Testis (tissue), 3 donors: ENCODE measurements around the gene KDM7A. TPM values are rescaled to one million over a fixed set of nuclear protein-coding genes. Genes with fewer than 3 reads are reported as not detected.
"Not testable (repeated sequence)": the region's sequence is repeated elsewhere in the genome, so short reads cannot be mapped to it uniquely, and the experiment has no call there.

Experiments used
- DNase-seq: peaks from one replicate; pipeline ENCODE4 v3.0.0-alpha.2; 2019
- H3K27ac ChIP-seq, 2 donors: fragments of 200-600 bp; sonication (generic); one replicate each; pipeline ENCODE4 v1.5.1; 2019
- H3K27me3 ChIP-seq: fragments of 200-600 bp; sonication (generic); one replicate; pipeline ENCODE4 v1.5.1; 2019
- H3K36me3 ChIP-seq: fragments of 200-600 bp; sonication (generic); one replicate; pipeline ENCODE4 v1.5.1; 2017; ENCODE audit warnings: low read depth; ENCODE audit errors: missing control alignments
- H3K4me1 ChIP-seq: fragments of 200-600 bp; sonication (generic); one replicate; pipeline ENCODE4 v1.5.1; 2019
- H3K4me3 ChIP-seq, 2 donors: fragments of 200-600 bp; sonication (generic); one replicate each; pipeline ENCODE4 v1.5.1; 2017 to 2019
- H3K9me3 ChIP-seq: fragments of 200-600 bp; sonication (generic); one replicate; pipeline ENCODE4 v1.5.1; 2017
- CTCF ChIP-seq, 3 experiments: fragments of 450-650 bp in 2 of 3; fragments of 200-600 bp in 1 of 3; sonication (generic) in 1 of 3; IDR thresholded peaks; one replicate each; pipeline ENCODE4 v1.5.1; 2016 to 2019; ENCODE audit warnings: antibody characterized with exemption in 3 of 3, mild to moderate bottlenecking in 2 of 3, moderate library complexity in 1 of 3
- POLR2A ChIP-seq: fragments of 450-650 bp; IDR thresholded peaks from one replicate; pipeline ENCODE4 v1.6.1; 2017; ENCODE audit warnings: antibody characterized with exemption, mild to moderate bottlenecking, moderate library complexity
- WGBS, 2 donors: methylation state at CpG; one replicate each; pipeline ENCODE4 v1.1.5; 2018; 5-methylcytosine and 5-hydroxymethylcytosine counted together
- intact Hi-C: fragments of 100-400 bp; cut with DNase I; formaldehyde crosslinking; loops from one replicate; pipeline ENCODE4 v1.15.1; 2023; ENCODE audit warnings: low total_unique reads
- polyA plus RNA-seq: library from polyadenylated mRNA; stranded (reverse); fragments of 350-450 nt; fragmentation: Illumina TruSeq; extraction: RNeasy Lipid Tissue Mini Kit (QIAGEN cat#74804); gene quantifications from one replicate; pipeline ENCODE4 v1.2.3, GENCODE V29; 2014; ENCODE audit warnings: low read depth, low replicate concordance; ENCODE audit not compliant: insufficient read depth
- total RNA-seq, 2 donors: library from RNA; depleted of rRNA; stranded (reverse); fragments of >200 nt; gene quantifications; one replicate each; pipeline ENCODE4 v1.2.3, GENCODE V29; 2016

The KDM7A gene
- total and polyA plus RNA-seq, 3 donors from 2014 or later = 24.1 to 33.6 (median 24.7) TPM

- Histone ChIP-seq H3K27ac (no peak overlapping the region), H3K27me3 (no peaks in the 10 kb centered on the region), H3K4me1 (peaks cover 3% of the 10 kb centered on the region), H3K4me3 (no peak overlapping the region), H3K36me3 (no peaks in the 10 kb centered on the region), H3K9me3 (no peaks in the 10 kb centered on the region)
- intact Hi-C loops = no loop called here
- DNase-seq = no peak
- TF ChIP-seq CTCF (IDR thresholded peaks at IDR 0.05) (no peak), POLR2A (no peak)
- WGBS, 2 donors = 84 to 85% methylated on average over 3 of the region's 3 CpGs
Measured at GRCh38 chr7:140165422-140165821, 11.4 kb downstream of the KDM7A start.

GRCh38 chr7:140162081-140162480 lies 14.7 kb downstream of the KDM7A start:
- not testable (repeated sequence) for DNase-seq, H3K27me3 ChIP-seq

GRCh38 chr7:140161047-140161446 lies 15.7 kb downstream of the KDM7A start:
- H3K27ac ChIP-seq = no peak overlapping the region
- no peaks in the 10 kb centered on the region for H3K36me3 ChIP-seq
- TF ChIP-seq CTCF (IDR thresholded peaks at IDR 0.05) (no peak), POLR2A (no peak)
- intact Hi-C loops = no loop called here
- no peak for DNase-seq
- H3K9me3 ChIP-seq = no peaks in the 10 kb centered on the region
- H3K27me3 ChIP-seq = no peaks in the 10 kb centered on the region
- no peak overlapping the region for H3K4me3 ChIP-seq
- 74 to 83% methylated on average over 1 of the region's 1 CpG for WGBS, 2 donors
- peaks cover 5% of the 10 kb centered on the region for H3K4me1 ChIP-seq

More at GRCh38 chr7:140162081-140162480, 14.7 kb downstream of the KDM7A start:
- H3K4me3 ChIP-seq, H3K27ac ChIP-seq, intact Hi-C loops, H3K36me3 ChIP-seq, H3K9me3 ChIP-seq, H3K4me1 ChIP-seq: not testable (repeated sequence)
- WGBS, 2 donors = 87 to 91% methylated on average over 11 of the region's 11 CpGs

GRCh38 chr7:140160308-140160707 lies 16.5 kb downstream of the KDM7A start:
- TF ChIP-seq CTCF (IDR thresholded peaks at IDR 0.05) (no peak), POLR2A (no peak)
- no peak for DNase-seq

GRCh38 chr7:140159497-140159896 lies 17.3 kb downstream of the KDM7A start:
- WGBS, 2 donors = 96% methylated on average over 3 of the region's 3 CpGs
- H3K4me3 ChIP-seq = no peak overlapping the region
- H3K27me3 ChIP-seq = no peaks in the 10 kb centered on the region
- H3K27ac ChIP-seq = no peak overlapping the region
- DNase-seq = no peak
- H3K4me1 ChIP-seq = peaks cover 5% of the 10 kb centered on the region
- intact Hi-C loops = no loop called here
- no peaks in the 10 kb centered on the region for H3K36me3 ChIP-seq
- H3K9me3 ChIP-seq = no peaks in the 10 kb centered on the region
- TF ChIP-seq POLR2A (no peak), CTCF (IDR thresholded peaks at IDR 0.05) (no peak)

More at GRCh38 chr7:140160308-140160707, 16.5 kb downstream of the KDM7A start:
- H3K4me3 ChIP-seq = no peak overlapping the region
- H3K27me3 ChIP-seq = no peaks in the 10 kb centered on the region
- 36 to 56% methylated on average over 2 of the region's 2 CpGs for WGBS, 2 donors
- H3K4me1 ChIP-seq = peaks cover 5% of the 10 kb centered on the region
- intact Hi-C loops = no loop called here
- H3K27ac ChIP-seq = no peak overlapping the region
- no peaks in the 10 kb centered on the region for H3K9me3 ChIP-seq
- H3K36me3 ChIP-seq = no peaks in the 10 kb centered on the region
